HepG2 (cell line): ENCODE data around the gene TLK2. TPM values are rescaled to one million over a fixed set of nuclear protein-coding genes. Genes with fewer than 3 reads are reported as not detected.
A peak's percentile ranks its signal among the peaks of the same experiment; 100 is the strongest.
"Not testable (repeated sequence)": the region's sequence is repeated elsewhere in the genome, so short reads cannot be mapped to it uniquely, and the experiment has no call there.

ENCODE experiments used
- ATAC-seq: fragments of 200-7000 bp; cut with Tn5 transposase; 3 replicates; pipeline ENCODE4 v1.9.1; 2020; ENCODE audit warnings: mild to moderate bottlenecking, moderate library complexity
- BruUV-seq: library from RNA; stranded (reverse); fragments of 400-500 nt; replicated peaks from 2 replicates; lab custom pipeline; 2021; lab: Mats Ljungman, UMichigan
- CTCF ChIA-PET: fragments of 300-600 bp; formaldehyde crosslinking; extraction: SDS; loops from one replicate; lab custom pipeline; 2021; ENCODE audit warnings: low total read pairs, inconsistent platforms, low intra/inter-chr PET ratio; lab: Yijun Ruan, JAX
- POLR2A ChIA-PET: fragments of 350-600 bp; sonication (Branson Sonifier 250); formaldehyde crosslinking; loops from one replicate; lab custom pipeline; 2020; ENCODE audit warnings: antibody characterized with exemption, inconsistent platforms; lab: Yijun Ruan, JAX
- DNase-seq: peaks from one replicate; pipeline ENCODE4 v3.0.0-alpha.2; 2015; ENCODE audit warnings: low spot score
- FAIRE-seq: peaks from 3 replicates; lab custom pipeline; 2011; peaks lifted over from hg19 to GRCh38; lab: Jason Lieb, UNC
- H2AFZ ChIP-seq: one replicate; pipeline ENCODE4 v1.6.1; 2011; ENCODE audit warnings: low read length, inconsistent platforms
- H3K27ac ChIP-seq: fragments of 300-600 bp; 3 replicates; pipeline ENCODE4 v1.8.0; 2011; ENCODE audit warnings: mixed run types, mild to moderate bottlenecking, mixed read lengths, low read length, inconsistent platforms; ENCODE audit not compliant: insufficient read depth; ENCODE audit errors: extremely low read length
- H3K27me3 ChIP-seq, 2 experiments: fragments of 200-600 bp in 1 of 2; 2 replicates in 1 of 2; 3 replicates in 1 of 2; pipeline versions ENCODE4 v1.6.0 to v1.8.0; 2011; ENCODE audit warnings: low read length in 2 of 2, mild to moderate bottlenecking in 2 of 2, moderate library complexity in 2 of 2, inconsistent platforms in 1 of 2; ENCODE audit not compliant: insufficient read depth in 2 of 2, control insufficient read depth in 1 of 2
- H3K36me3 ChIP-seq, 2 experiments: fragments of 200-600 bp in 1 of 2; replicated peaks in 1 of 2; 2 replicates in 1 of 2; 3 replicates in 1 of 2; pipeline versions ENCODE4 v1.5.1 to v1.8.0; 2011; ENCODE audit warnings: low read length in 2 of 2, inconsistent platforms in 1 of 2; ENCODE audit not compliant: insufficient read depth in 2 of 2, control insufficient read depth in 1 of 2
- H3K4me1 ChIP-seq: 2 replicates; pipeline ENCODE4 v1.5.1; 2012; ENCODE audit warnings: low read length, inconsistent platforms; ENCODE audit not compliant: insufficient read depth
- H3K4me2 ChIP-seq: 2 replicates; pipeline ENCODE4 v1.6.0; 2011; ENCODE audit warnings: low read depth, low read length, inconsistent platforms
- H3K4me3 ChIP-seq, 3 experiments: fragments of 200-600 bp in 1 of 3; sonication (generic), shearing (Covaris generic) in 1 of 3; replicated peaks in 1 of 3; 2 replicates each; pipeline ENCODE4 v1.5.1; 2011 to 2016; ENCODE audit warnings: low read length in 3 of 3, inconsistent platforms in 2 of 3, low read depth in 2 of 3, mild to moderate bottlenecking in 2 of 3, control low read depth in 1 of 3, mixed read lengths in 1 of 3; ENCODE audit not compliant: insufficient read depth in 1 of 3
- H3K79me2 ChIP-seq: one replicate; pipeline ENCODE4 v1.6.1; 2011; ENCODE audit warnings: low read length, inconsistent platforms; ENCODE audit not compliant: insufficient read depth
- H3K9ac ChIP-seq: 2 replicates; pipeline ENCODE4 v1.6.0; 2011; ENCODE audit warnings: mild to moderate bottlenecking, low read depth, low read length, inconsistent platforms; ENCODE audit not compliant: insufficient read depth
- H3K9me3 ChIP-seq: 2 replicates; pipeline ENCODE4 v1.5.1; 2012; ENCODE audit warnings: mild to moderate bottlenecking, low read length
- H4K20me1 ChIP-seq: 2 replicates; pipeline ENCODE4 v1.6.0; 2011; ENCODE audit warnings: inconsistent platforms, mild to moderate bottlenecking, low read length, moderate library complexity; ENCODE audit not compliant: insufficient read depth
- WGBS: methylation state at CpG from one replicate; pipeline ENCODE4 v1.1.6; 2017; ENCODE audit warnings: low lambda C conversion rate; 5-methylcytosine and 5-hydroxymethylcytosine counted together
- in situ Hi-C: cut with HindIII; loops from 2 replicates; pipeline ENCODE4 v1.10.0; 2017; ENCODE audit warnings: low pct_unique_long_range_greater_than_20kb; ENCODE audit not compliant: extremely low pct_ligation_motif_present
- intact Hi-C: fragments of 100-400 bp; cut with micrococcal nuclease; formaldehyde crosslinking; loops from one replicate; pipeline ENCODE4 v1.10.0; 2022; ENCODE audit not compliant: unreplicated experiment
- polyA plus RNA-seq, 8 experiments: library from polyadenylated mRNA; depleted of rRNA in 3 of 8; stranded (reverse) in 7 of 8; unstranded in 1 of 8; fragments of >200 nt; fragmentation: Illumina TruSeq in 4 of 8; extraction: Trizol in 4 of 8; gene quantifications; 2 replicates each; pipeline versions ENCODE4 v1.2.1 to v1.2.3, GENCODE V29; 2011 to 2016; ENCODE audit warnings: low read depth in 4 of 8, missing spikeins in 1 of 8, mixed read lengths in 1 of 8; ENCODE audit not compliant: insufficient read depth in 1 of 8
- total RNA-seq, 5 experiments: library from RNA; depleted of rRNA; stranded (reverse); fragments of >200 nt; fragmentation: Illumina TruSeq; extraction: Trizol; gene quantifications; 2 replicates each; pipeline ENCODE4 v1.2.3, GENCODE V29; 2016; ENCODE audit warnings: low read depth in 1 of 5

Gene TLK2
- total and polyA plus RNA-seq, 2 of the 13 experiments (the other 11 are each of a cell fraction or from before 2014, with no cell fraction given) = 58.7 to 60.8 TPM

GRCh38 chr17:62524077-62524476, 45.5 kb downstream of the TLK2 start:
- 96% methylated on average over 6 of the region's 6 CpGs for WGBS
- H3K27me3 ChIP-seq, H4K20me1 ChIP-seq, H3K9me3 ChIP-seq, FAIRE-seq, intact Hi-C loops, CTCF ChIA-PET, H3K4me3 ChIP-seq, H3K4me1 ChIP-seq, H2AFZ ChIP-seq, in situ Hi-C loops, H3K4me2 ChIP-seq, ATAC-seq, H3K27ac ChIP-seq, DNase-seq, H3K9ac ChIP-seq, BruUV-seq, POLR2A ChIA-PET: not testable (repeated sequence)
- H3K79me2 ChIP-seq = peaks cover 12% of the 10 kb centered on the region
- peaks cover 8 to 35% of the 10 kb centered on the region in 2 experiments; a peak in 3 of 5 replicates for H3K36me3 ChIP-seq

GRCh38 chr17:62525317-62525716, 46.7 kb downstream of the TLK2 start:
- H3K4me2 ChIP-seq, BruUV-seq, FAIRE-seq, H3K27me3 ChIP-seq, intact Hi-C loops, H3K9ac ChIP-seq, H4K20me1 ChIP-seq, POLR2A ChIA-PET, H3K79me2 ChIP-seq, H3K27ac ChIP-seq, H2AFZ ChIP-seq, CTCF ChIA-PET, in situ Hi-C loops, ATAC-seq, H3K9me3 ChIP-seq, H3K4me1 ChIP-seq, DNase-seq, H3K4me3 ChIP-seq: not testable (repeated sequence)
- WGBS = over 99% methylated on average over 6 of the region's 6 CpGs
- peaks cover 8 to 39% of the 10 kb centered on the region in 2 experiments; a peak in 3 of 5 replicates for H3K36me3 ChIP-seq

DNA sequence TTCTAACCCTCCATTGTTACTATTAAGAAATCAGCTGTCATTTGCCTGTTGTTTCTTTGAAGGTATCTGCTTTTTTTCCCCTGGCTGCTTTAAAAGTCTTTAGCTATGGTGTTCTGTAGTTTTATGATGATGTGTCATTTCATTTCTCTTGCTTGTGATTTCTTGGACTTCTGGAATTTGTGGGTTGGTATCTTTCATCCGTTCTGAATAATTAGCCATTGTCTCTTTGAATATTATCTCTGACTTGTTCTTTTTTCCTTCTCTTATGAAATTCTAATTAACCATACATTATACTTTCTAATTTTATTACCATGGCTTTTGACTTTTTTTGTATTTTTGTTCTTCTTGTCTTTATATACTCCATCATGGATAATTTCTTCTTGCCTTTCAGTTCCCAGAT, 52.3 kb downstream of the TLK2 start:
- in situ Hi-C loops, CTCF ChIA-PET, BruUV-seq, ATAC-seq, DNase-seq, H4K20me1 ChIP-seq, POLR2A ChIA-PET, H3K4me1 ChIP-seq, FAIRE-seq, intact Hi-C loops, H3K9ac ChIP-seq, H3K4me3 ChIP-seq, H2AFZ ChIP-seq, H3K79me2 ChIP-seq, H3K9me3 ChIP-seq, H3K27ac ChIP-seq, H3K27me3 ChIP-seq, H3K4me2 ChIP-seq: not testable (repeated sequence)
- H3K36me3 ChIP-seq = peaks cover 1 to 28% of the 10 kb centered on the region in 2 experiments; a peak in 3 of 5 replicates
- 100% methylated on average over 1 of the region's 1 CpG for WGBS

DNA sequence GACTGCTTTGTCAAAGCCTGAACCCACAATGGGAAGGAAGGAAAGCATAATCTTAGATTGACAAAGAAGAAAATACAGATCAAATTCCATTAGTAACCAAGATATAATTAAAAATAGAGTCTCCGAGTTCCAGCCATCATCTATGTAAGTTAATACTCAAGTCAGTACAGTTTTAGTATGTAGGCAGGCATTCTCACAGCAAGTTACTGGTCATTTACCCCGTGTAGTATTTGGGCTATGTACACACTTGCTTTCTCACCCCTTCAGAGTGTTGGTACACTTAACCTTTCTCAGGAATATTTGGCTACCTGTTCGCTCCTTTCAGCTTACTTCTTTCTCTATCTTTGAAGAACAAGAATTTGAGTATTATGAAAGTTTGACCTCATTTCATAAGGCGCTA, 57.9 kb downstream of the TLK2 start:
- intact Hi-C loops, ATAC-seq, H4K20me1 ChIP-seq, H2AFZ ChIP-seq, H3K4me2 ChIP-seq, H3K27ac ChIP-seq, H3K9me3 ChIP-seq, CTCF ChIA-PET, H3K27me3 ChIP-seq, H3K4me3 ChIP-seq, in situ Hi-C loops, H3K9ac ChIP-seq, H3K79me2 ChIP-seq, DNase-seq, POLR2A ChIA-PET, FAIRE-seq: not testable (repeated sequence)
- TSS peak; percentile 18 for BruUV-seq
- 95% methylated on average over 3 of the region's 4 CpGs for WGBS
- H3K4me1 ChIP-seq = peaks cover 37% of the 10 kb centered on the region
- H3K36me3 ChIP-seq = peaks cover 4 to 27% of the 10 kb centered on the region in 2 experiments; a peak in 4 of 5 replicates
